ENCODE data around the gene ZFHX2. TPM values are rescaled to one million over a fixed set of nuclear protein-coding genes. Genes with fewer than 3 reads are reported as not detected.

The ZFHX2 gene
- total and polyA plus RNA-seq, 2 of the 13 experiments (the other 11 are each of a cell fraction or from before 2014, with no cell fraction given): 0.17 to 0.44 TPM

DNA sequence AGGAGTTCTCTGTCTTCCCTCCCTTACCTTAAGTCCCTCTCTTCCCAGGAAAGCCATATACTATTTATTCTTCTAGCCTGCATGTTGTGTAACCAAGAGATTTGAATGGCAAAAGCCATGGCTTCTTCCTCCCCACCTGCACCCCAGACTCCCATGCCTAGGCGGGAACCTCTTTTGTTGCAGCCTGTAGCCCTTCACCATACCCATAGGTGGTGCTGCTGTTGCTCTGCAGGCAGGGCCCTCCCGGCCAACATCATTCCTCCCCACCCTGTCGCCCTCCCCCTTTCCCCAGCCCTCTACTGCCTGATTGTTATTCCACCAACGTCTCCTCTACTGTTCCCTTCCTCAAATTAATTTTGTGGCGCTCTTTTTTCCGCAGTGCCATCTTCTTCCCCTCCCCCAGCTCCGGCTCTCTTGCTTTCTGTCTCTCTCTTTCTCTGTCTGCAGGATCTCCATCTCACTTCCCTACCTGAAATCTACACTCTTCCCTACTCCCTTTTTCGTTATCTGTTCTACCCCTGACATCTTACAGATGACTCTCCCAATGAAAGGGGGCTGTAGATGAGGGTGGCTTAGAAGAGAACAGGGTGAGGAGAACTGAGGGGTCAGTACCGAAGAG lies 68.2 kb downstream of the ZFHX2 start (continued):
- TF ChIP-seq, protein P1, sequence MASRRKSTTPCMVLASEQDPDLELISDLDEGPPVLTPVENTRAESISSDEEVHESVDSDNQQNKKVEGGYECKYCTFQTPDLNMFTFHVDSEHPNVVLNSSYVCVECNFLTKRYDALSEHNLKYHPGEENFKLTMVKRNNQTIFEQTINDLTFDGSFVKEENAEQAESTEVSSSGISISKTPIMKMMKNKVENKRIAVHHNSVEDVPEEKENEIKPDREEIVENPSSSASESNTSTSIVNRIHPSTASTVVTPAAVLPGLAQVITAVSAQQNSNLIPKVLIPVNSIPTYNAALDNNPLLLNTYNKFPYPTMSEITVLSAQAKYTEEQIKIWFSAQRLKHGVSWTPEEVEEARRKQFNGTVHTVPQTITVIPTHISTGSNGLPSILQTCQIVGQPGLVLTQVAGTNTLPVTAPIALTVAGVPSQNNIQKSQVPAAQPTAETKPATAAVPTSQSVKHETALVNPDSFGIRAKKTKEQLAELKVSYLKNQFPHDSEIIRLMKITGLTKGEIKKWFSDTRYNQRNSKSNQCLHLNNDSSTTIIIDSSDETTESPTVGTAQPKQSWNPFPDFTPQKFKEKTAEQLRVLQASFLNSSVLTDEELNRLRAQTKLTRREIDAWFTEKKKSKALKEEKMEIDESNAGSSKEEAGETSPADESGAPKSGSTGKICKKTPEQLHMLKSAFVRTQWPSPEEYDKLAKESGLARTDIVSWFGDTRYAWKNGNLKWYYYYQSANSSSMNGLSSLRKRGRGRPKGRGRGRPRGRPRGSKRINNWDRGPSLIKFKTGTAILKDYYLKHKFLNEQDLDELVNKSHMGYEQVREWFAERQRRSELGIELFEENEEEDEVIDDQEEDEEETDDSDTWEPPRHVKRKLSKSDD (CRISPR knock-in tag; IDR thresholded peaks at IDR 0.05; ENCODE audit: low read depth): no peak
- TF ChIP-seq ZNF234 (CRISPR knock-in tag; conservative IDR thresholded peaks at IDR 0.05) (0 out of 2 replicates have a peak, but pooled peaks have one; percentile 31), FOXO1 (CRISPR knock-in tag; IDR thresholded peaks at IDR 0.05) (peak; percentile 40; the same call in 1 of the 2 replicates), ZNF567 (CRISPR knock-in tag; IDR thresholded peaks at IDR 0.05; ENCODE audit: borderline replicate concordance) (no peak), TCF7L2 (IDR thresholded peaks at IDR 0.05; ENCODE audit: low read depth, low read length) (no peak), SMARCE1 (IDR thresholded peaks at IDR 0.05; ENCODE audit: borderline replicate concordance) (no peak), ZEB1 (IDR thresholded peaks at IDR 0.05; ENCODE audit: insufficient replicate concordance, low read depth) (no peak), XRCC5 (optimal IDR thresholded peaks at IDR 0.05; ENCODE audit: low read length) (peak; percentile 79), MXI1 (IDR thresholded peaks at IDR 0.05; ENCODE audit: borderline replicate concordance, low read depth, low read length) (no peak), THYN1 (CRISPR knock-in tag; IDR thresholded peaks at IDR 0.05; ENCODE audit: borderline replicate concordance, low read depth) (no peak), NFIB (CRISPR knock-in tag; IDR thresholded peaks at IDR 0.05; ENCODE audit: borderline replicate concordance) (no peak), ZNF329 (CRISPR knock-in tag; IDR thresholded peaks at IDR 0.05; ENCODE audit: low read depth) (no peak), ZBTB3 (CRISPR knock-in tag; IDR thresholded peaks at IDR 0.05; ENCODE audit: borderline replicate concordance, low read depth) (no peak), NCOA5 (CRISPR knock-in tag; IDR thresholded peaks at IDR 0.05) (no peak), RFX5 (IDR thresholded peaks at IDR 0.05; ENCODE audit: low read depth, low read length) (no peak)
- TF ChIP-seq, protein P2, sequence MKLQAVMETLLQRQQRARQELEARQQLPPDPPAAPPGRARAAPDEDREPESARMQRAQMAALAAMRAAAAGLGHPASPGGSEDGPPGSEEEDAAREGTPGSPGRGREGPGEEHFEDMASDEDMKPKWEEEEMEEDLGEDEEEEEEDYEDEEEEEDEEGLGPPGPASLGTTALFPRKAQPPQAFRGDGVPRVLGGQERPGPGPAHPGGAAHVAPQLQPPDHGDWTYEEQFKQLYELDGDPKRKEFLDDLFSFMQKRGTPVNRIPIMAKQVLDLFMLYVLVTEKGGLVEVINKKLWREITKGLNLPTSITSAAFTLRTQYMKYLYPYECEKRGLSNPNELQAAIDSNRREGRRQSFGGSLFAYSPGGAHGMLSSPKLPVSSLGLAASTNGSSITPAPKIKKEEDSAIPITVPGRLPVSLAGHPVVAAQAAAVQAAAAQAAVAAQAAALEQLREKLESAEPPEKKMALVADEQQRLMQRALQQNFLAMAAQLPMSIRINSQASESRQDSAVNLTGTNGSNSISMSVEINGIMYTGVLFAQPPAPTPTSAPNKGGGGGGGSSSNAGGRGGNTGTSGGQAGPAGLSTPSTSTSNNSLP (IDR thresholded peaks at IDR 0.05; ENCODE audit: low read depth, low read length): no peak
- TF ChIP-seq, protein P3, sequence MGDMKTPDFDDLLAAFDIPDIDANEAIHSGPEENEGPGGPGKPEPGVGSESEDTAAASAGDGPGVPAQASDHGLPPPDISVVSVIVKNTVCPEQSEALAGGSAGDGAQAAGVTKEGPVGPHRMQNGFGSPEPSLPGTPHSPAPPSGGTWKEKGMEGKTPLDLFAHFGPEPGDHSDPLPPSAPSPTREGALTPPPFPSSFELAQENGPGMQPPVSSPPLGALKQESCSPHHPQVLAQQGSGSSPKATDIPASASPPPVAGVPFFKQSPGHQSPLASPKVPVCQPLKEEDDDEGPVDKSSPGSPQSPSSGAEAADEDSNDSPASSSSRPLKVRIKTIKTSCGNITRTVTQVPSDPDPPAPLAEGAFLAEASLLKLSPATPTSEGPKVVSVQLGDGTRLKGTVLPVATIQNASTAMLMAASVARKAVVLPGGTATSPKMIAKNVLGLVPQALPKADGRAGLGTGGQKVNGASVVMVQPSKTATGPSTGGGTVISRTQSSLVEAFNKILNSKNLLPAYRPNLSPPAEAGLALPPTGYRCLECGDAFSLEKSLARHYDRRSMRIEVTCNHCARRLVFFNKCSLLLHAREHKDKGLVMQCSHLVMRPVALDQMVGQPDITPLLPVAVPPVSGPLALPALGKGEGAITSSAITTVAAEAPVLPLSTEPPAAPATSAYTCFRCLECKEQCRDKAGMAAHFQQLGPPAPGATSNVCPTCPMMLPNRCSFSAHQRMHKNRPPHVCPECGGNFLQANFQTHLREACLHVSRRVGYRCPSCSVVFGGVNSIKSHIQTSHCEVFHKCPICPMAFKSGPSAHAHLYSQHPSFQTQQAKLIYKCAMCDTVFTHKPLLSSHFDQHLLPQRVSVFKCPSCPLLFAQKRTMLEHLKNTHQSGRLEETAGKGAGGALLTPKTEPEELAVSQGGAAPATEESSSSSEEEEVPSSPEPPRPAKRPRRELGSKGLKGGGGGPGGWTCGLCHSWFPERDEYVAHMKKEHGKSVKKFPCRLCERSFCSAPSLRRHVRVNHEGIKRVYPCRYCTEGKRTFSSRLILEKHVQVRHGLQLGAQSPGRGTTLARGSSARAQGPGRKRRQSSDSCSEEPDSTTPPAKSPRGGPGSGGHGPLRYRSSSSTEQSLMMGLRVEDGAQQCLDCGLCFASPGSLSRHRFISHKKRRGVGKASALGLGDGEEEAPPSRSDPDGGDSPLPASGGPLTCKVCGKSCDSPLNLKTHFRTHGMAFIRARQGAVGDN (CRISPR knock-in tag; IDR thresholded peaks at IDR 0.05): no peak

All from HepG2 (cell line).